HCEC 1CT (cell line): ENCODE results near the gene MAPK10.
A peak's percentile ranks its signal among the peaks of the same experiment; 100 is the strongest.
"Not testable (repeated sequence)": the region's sequence is repeated elsewhere in the genome, so short reads cannot be mapped to it uniquely, and the experiment has no call there.

Experiments used
- DNase-seq: peaks from one replicate; pipeline ENCODE4 v3.0.0-alpha.2; 2017

Gene MAPK10

DNA sequence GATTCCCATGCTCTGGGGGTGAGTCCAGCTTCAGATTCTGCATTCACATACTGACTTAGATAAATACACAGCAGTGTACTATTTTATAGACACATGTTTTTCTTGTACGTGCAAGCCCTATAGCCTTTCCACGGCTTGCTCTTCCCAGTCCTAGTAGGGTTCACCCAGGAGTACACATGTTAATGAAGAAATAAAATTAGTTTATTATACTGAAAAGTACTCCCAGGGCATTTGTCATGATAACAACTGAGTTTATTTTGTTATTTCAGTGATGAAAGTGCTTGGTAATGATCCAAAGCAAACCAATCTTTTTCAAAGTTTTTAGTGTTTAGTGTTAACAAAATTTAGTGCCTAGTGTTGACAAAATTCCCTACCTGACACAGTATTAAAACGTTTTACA, 21.3 kb downstream of the MAPK10 start:
- DNase-seq: peak; percentile 0

DNA sequence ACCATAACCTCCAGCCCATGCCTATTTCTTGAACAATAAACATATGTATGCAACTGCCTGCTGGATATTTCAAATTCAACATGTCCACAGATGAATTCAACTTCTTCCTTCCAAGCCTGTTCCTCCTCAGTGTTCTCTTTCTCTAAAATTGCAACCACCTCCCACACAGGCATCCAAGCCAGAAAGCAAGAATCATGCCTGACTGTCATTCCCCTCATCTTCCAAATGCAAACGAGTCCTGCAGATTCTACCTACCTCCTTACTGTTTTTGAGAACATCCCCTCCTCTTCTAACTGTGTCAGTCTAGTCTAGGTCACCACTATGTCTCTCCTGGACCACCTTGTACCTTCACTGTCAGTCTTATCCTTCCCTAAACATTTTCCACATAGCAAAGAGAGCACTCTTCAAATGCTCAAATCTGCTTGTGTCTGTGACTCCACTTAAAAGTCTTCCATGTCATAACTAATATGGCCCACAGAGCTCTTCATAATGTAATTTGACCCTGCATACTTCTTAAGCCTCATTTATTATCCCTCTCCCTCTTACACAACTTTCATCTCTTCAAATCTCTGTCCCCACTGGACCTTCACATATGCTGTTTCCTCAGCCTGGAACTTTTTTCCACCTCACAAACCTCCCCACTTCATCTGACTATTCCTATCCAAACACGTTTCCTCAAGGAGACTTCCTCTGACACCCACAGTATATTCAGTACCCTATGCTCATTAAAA, 25.7 kb downstream of the MAPK10 start:
- no peak for DNase-seq

DNA sequence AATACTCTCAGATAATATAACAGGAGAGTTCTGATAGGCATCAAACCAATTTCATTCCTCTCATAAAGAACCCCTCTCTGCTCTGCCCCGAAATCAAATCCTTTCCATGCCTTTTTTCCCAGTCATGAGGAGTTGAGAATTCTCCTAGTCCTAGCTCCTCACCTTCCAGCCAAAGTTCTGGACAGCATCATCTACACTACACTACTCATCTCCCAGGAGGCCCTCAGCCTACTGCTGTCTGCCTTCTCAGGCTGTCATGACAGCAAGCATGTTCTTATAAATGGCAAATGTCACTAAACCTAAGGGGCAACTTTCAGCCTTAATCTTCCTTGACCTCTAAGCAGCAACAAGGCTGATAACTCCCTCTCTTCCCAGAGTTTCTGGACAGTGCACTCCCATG, 26.6 kb downstream of the MAPK10 start:
- DNase-seq: no peak

DNA sequence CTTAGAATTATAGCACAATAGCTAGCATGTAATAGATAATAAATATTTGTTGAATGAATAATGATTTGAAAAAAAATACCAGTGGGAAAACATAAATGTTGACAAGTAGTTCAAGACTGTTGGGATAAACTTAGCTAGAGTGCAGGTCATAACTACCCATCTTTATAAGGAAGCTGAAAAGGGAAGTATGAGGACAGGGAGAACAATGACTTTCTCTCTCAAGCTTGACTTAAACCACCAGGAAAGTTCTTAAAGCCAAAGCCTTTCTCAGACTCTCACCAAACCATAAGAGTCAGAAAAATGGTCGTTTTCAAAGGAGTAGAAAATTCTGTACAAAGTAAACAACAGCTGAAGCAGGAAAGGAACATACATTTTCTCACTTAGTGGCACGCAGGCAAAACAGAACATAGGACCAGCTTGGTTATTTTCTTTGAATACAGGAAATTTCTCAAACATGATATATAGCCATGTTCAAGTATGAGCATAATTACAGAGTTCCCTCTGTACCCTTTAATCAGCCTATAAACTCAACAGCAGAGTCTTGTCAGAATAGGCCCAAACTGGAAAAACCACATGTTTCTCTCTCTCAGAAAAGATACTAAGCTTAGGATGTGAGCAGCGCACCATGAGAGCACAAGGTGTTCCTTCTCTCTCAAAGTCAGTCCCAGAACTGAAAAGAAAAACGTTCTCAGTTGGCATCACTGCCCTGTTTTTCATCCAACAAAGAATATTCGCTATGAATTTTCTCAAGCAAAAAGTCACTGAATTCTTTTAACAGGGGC, 28.7 kb downstream of the MAPK10 start:
- DNase-seq: no peak

DNA sequence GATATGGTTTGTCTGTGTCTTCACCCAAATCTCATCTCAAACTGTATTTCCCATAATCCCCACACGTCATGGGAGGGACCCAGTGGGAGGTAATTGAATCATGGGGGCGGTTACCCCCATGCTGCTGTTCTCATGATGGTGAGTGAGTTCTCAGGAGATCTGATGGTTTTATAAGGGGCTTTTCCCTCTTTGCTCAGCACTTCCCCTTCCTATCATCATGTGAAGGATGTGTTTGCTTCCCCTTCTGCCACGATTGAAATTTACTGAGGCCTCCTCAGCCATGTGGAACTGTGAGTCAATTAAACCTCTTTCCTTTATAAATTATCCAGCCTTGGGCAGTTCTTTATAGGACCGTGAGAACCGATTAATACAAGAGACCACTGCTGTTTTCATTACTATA, 29.4 kb downstream of the MAPK10 start:
- not testable (repeated sequence) for DNase-seq

DNA sequence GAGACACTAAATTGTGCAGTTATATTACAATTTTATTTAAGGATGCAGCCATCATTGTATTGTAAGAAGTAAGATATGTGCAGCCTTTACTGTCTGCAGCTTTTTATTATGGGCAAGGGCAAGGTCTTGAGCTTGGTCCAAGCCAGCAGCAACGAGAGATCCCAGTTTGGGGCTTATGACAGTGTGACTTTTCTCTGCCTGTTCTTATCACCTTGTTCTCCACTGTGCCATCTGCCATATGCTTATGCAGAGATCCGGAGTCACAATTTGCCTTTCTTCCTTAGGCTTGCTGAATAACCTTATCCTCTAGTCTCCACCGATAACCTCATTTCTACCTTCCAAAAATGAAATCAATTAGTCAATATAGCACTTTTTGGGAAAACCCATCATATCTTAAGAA, 30.4 kb downstream of the MAPK10 start:
- no peak for DNase-seq

DNA sequence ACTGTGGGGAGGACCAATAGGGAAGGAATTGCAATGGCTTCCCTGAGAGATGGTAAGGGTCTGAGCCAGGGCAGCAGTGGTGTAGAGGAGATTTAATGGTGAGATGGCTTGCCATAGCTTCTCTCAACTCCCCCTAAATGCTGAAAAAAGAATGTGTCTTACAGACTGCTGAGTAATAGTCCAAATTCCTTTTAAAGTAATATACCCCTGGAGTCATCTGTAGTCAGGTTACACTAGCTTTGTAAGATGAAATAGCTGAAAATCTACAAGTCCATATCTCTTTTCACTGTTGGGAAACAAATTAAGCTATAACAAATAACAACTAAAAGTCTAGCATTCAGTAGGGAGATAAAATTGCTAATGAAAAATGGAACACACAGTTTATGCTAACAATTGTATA, 33.5 kb downstream of the MAPK10 start:
- DNase-seq: peak; percentile 9

DNA sequence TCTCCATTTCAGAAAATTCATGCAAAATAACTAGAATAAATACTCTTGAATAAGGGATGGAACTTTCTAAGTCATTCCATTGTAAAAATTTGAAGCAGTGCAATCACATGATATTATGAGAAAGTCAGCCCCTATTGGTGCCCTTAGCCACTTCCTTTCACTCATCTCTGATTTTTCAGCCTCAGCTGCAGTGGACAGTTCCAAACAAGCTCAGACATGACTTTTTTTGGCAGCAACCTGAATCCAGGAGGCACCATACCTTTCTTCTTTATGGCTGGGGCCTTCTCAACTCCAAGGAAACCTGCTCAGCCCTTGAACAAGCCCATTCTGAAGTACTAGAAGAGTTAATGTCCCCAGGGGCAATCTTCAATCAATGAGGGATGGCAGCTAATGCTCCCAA, 40.5 kb downstream of the MAPK10 start:
- no peak for DNase-seq

DNA sequence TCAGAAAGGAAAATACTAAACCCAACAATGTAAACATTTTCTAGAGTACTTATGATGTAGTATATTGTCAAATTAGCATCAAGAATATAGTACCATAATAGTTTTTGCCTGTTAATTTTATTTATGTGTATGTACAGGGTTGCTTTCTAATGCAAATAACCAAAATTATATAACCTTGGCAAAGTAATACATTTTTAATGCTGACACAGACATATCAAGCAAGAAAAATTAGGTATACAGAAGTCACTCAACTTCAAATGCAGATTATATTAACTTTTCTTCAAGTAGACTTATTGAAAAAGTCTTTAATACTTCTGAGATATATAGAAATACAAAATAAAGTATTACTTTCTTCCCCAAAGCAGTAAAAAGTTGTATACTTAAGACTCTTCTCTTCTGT, 44.3 kb downstream of the MAPK10 start:
- DNase-seq: no peak

DNA sequence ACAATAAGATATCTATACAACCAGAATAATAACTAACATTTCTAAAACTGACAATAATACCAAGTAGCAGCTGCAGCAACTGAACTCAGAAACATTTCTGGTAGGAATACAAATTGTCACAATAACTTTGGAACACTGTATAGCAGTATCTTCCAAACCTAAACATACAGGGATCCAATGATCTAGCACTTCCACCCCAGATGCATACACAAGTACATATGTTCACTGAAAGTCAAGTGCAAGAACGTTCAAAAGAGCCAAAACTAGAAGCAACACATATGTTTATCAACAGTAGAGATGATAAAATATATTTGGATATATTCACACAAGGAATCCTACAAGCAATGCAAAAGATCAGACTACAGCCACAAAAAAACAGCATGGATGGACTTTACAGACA, 46.2 kb downstream of the MAPK10 start:
- DNase-seq: no peak

DNA sequence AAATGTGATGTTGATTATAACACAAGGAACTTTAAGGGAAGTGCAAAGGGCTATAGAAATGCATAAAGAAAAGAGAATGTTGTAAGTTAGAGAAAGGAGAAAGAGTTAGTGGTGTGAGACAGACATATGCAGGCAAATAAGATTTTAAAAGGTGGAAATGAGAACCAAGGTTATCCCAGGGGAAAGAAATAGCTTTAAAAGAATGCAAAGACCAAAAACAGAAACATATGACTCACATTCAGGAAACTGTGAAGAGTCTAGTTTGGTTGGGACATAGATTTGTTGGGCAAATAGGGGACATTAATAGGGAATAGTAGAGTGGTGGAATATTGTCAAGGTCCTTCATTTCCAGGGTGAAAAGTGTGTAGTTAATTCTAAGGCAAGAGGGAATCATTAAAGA, 52.4 kb downstream of the MAPK10 start:
- DNase-seq: peak; percentile 1

DNA sequence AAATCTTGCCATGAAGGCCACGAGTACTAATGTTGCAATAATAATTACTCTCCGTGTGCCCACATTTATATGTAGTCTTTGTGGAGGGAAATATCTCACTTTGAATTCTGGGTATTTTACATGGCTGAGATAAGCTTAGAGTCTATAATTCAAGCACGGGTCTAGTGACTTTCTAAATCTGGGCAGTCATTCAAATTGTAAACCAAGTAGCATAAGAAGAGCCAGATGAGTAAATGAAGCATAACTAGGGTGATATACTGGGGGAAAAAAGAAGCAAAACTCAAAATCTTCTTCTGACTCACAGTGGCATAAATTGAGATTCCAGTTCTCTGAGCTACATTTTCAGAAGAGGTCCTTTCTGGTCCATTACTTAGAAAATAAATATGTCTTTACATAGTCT, 53.0 kb downstream of the MAPK10 start:
- DNase-seq: peak; percentile 36

DNA sequence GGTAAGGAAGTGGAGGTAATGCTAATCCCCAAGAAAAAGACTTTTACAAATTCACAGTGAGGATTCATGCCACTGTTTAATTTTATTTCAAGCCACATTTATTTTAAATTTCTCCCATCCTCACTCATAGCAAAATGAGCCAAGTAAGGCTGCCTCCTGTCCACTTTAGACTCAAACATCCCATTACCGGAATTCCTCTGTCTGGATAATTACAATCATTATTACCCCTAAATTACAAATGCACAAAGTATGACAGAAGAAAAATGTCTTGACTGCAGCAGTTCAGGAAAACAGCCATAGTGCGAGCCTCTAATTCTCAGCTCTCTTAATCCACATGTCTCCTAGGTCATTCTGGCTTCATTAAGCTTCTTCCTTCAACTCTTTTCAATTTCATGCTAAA, 57.0 kb downstream of the MAPK10 start:
- DNase-seq: no peak

DNA sequence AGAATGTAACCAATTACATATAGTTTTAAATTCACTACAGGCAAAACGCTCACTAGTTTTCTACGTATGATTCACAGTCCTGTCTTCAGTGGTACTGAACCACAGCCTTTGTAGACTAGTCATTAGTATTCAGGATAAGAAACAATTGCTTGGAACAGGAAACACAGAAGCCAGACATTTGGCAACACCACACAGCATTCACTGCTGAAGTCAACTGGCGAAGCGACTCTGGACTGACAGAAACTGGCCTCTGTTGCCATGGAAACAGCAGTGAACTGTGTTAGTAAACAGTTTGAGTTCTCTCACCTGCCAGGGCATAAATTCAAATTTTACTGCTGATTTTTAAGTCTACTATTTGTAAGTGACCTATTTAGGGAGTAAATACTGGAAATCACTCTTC, 57.6 kb downstream of the MAPK10 start:
- DNase-seq: no peak

DNA sequence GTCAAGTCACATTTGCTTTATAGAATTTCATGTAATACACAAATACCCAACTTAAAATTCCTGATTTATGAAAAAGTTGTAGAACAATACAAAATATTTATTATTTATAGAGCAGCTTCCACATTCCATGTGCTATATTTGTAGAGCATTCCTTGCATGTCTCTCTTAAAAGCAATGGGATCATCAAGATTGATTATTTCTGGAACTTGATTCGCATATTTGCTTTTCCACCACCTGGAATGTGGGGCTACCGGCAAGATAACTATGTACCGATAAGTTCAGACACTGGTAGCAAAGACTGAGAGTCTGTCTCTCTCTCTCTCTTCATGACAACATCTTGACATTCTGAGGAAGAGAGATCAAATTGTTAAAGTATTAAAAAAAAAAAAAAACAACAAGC, 59.3 kb downstream of the MAPK10 start:
- DNase-seq: no peak

DNA sequence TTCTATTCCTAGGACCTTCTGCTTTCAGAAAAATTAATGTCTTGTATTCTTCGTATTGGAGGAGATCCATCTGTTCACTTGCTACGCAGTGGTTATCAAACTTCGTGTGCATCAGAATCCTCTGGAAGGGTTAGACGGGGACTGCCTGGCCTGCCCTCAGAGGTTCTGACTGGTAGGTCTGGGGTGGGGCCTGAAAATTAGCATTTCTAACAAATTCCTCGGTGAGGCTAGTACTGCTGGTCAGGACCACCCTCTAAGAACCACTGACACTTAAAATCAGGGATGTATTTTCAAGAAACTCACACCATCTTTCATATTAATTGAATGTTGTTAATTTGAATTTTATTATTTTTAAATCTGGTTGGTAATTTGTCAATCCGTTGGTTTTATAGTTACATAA, 63.0 kb downstream of the MAPK10 start:
- DNase-seq: no peak

DNA sequence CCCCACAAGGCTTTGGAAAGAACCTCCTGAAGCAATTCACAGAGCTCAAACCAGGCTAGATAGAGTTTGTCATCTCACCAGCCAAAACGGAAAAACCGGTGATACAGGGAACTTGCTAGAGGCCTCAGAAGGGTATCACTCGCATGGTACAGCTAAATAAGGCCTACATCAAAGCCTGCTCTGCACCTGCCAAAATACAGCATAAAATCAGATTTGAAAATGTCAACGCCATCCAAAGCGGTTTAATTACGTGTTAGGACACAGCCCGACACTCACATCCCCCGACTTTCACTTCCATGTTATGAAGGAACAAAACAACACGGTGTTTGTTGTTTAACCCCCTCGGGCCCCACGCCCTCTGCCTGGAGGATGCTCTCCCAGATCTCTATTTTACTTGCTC, 65.0 kb downstream of the MAPK10 start:
- DNase-seq: no peak

DNA sequence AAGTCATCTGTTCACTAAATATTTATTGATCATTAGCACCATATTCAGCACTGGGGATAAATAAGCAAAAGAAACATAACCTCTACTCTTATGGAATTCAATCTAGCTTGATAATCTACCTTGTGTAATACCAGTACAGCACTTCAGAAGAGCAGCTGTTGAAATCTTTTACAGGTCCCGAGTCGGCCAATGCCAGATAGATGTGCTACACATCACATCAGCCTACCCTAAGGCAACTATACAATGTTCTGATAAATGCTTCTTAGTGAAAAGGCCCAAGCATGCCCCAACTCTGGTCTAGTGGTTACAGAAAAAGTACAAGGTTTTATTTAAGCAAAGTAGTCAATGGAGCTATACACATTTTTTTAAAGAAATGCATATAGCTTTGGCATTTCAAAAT, 68.7 kb downstream of the MAPK10 start:
- DNase-seq: no peak

DNA sequence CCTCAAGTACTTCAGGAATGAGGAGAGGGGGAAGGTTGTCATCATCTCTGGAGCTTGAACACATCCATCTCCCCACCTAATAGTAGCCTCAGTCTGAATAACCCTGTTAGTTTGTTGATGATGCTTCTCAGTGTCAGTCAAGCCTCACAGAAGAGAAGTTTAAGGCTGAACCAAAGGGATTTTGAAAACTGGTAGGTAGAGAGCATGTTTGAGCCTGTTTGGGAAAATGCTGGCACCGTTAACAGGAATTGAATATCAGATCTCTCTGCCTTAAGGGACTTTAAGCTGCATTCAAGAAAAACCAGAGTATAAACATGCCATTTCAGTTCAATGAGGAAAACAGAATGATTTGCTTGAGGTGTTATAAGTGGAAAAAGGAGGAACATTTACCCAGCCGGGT, 73.1 kb downstream of the MAPK10 start:
- no peak for DNase-seq

DNA sequence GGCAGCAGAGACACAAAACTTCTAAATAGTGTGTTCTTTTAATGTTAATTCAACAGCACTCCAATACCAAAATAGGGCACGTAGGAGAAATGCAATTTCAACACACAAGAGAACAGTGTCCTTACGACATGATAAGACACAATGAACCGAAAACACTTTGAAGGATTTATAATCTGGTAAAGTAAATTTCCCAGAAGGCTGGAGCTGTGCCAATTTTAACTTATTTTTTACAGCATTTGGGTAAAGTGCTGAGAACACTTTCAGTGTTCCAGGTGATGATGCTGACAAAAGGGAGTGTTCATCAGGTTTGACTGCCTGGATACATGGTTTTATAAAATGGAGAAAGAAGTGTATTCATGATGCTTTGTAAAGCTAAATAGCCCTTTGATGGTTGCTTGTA, 76.5 kb downstream of the MAPK10 start:
- DNase-seq: no peak

DNA sequence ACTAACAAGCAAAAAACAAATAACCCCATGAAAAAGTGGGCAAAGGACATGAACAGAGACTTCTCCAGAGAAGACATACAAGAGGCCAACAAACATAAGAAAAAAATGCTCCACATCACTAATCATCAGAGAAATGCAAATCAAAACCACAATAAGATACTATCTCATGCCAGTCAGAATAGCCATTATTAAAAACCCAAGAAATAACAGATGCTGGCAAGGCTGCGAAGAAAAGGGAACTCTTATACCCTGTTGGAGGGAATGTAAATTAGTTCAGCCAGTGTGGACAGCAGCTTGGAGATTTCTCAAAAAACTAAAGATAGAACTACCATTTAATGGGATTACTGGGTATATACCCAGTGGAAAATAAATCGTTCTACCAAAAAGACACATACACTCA, 79.6 kb downstream of the MAPK10 start:
- DNase-seq: no peak

DNA sequence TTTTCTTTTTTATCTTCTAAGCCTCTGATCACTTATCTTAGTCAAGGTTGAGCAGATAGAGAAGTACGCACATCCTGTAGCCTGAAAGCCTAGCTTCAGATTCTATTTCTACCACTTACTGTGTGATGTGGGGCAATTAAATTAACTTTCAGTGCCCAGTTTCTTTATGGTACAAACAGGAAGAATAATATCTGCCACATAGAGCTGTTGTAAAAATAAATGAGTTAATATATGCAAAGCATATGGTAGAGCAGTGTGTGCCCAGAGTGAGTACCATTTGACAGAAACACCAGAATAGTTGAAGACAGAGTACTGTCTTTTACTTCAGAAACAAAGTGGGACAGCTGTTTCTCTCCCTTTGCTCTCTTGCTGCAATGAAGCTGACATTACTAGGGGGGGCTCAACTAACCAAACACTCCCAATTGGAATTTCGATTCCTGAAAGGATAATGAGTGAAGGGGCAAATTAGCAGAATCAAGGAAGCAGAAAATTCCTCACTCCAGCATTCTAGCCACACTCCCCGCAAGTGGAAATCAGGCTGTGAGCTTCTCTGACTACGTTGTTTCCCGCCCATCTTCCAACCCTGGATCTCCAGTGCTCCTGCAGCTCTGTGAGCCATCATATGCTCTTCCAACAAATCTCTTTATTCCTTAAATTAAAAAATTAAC, 80.4 kb downstream of the MAPK10 start:
- DNase-seq: no peak

DNA sequence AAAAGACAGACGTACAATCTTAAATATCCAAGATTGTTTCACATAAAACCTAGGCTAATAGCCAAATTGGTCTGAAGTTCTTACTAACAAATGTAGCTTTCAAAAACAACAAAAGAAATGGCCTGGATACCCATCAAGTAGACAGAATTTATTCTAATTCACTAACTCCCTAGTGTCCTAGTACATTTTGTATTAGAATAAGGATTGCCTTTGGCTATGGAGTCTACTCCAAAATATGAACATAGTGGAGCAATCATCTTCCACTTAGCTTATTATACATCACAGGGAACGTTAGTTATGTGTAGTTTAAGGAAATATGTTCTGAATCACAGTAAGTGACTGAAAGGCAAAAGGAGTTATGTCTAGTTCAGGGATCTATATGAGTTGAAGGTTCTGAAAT, 81.7 kb downstream of the MAPK10 start:
- DNase-seq: no peak

DNA sequence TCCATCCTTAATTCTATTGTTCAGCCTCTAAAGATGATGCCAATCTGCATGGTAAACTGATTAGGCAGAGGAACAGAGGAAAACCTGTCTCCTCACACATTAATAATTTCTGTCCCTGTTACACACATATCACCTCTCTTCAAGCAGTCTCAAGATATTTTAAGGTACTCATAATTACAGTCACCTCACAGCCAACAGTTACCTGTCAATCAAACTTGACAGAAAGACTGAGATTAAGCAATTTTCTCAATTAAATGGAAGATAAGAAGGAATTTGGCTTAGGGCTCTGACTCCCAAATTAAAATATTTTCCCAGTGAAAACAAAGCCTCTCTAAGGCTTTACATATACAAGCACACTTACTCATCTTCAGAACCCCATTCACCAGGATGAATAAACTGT, 85.2 kb downstream of the MAPK10 start:
- no peak for DNase-seq
